ENCODE results near the gene KCNK5.

Gene KCNK5

GRCh38 chr6:39193201-39193791 lies 36.0 kb downstream of the KCNK5 start:
- no peak for TF ChIP-seq CTCF (IDR thresholded peaks at IDR 0.05; ENCODE audit: borderline replicate concordance, insufficient read depth, low read depth, low read length)
- H3K4me3 ChIP-seq (ENCODE audit: low read depth, low read length) = no peak overlapping the region

- TF ChIP-seq CTCF (IDR thresholded peaks at IDR 0.05; ENCODE audit: borderline replicate concordance, insufficient read depth, low read depth, low read length) = no peak
- H3K4me3 ChIP-seq (ENCODE audit: low read depth, low read length) = no peak overlapping the region
Observed at GRCh38 chr6:39192736-39193135, 36.5 kb downstream of the KCNK5 start.

GRCh38 chr6:39191236-39191930 lies 37.9 kb downstream of the KCNK5 start:
- H3K4me3 ChIP-seq (ENCODE audit: low read depth, low read length) = no peak overlapping the region
- TF ChIP-seq CTCF (IDR thresholded peaks at IDR 0.05; ENCODE audit: borderline replicate concordance, insufficient read depth, low read depth, low read length) = no peak

GRCh38 chr6:39190545-39191235 lies 38.6 kb downstream of the KCNK5 start:
- no peak for TF ChIP-seq CTCF (IDR thresholded peaks at IDR 0.05; ENCODE audit: borderline replicate concordance, insufficient read depth, low read depth, low read length)
- no peak overlapping the region for H3K4me3 ChIP-seq (ENCODE audit: low read depth, low read length)

GRCh38 chr6:39189915-39190544 lies 39.2 kb downstream of the KCNK5 start:
- no peak overlapping the region for H3K4me3 ChIP-seq (ENCODE audit: low read depth, low read length)
- peak; percentile 66 for TF ChIP-seq CTCF (IDR thresholded peaks at IDR 0.05; ENCODE audit: borderline replicate concordance, insufficient read depth, low read depth, low read length)

GRCh38 chr6:39189131-39189530 lies 40.1 kb downstream of the KCNK5 start:
- no peak overlapping the region for H3K4me3 ChIP-seq (ENCODE audit: low read depth, low read length)
- TF ChIP-seq CTCF (IDR thresholded peaks at IDR 0.05; ENCODE audit: borderline replicate concordance, insufficient read depth, low read depth, low read length) = no peak
